Left lung (tissue), 10 donors: ENCODE data around the gene TNNT2. TPM values are rescaled to one million over a fixed set of nuclear protein-coding genes. Genes with fewer than 3 reads are reported as not detected.

Experiments used
- ATAC-seq: fragments of 200-7000 bp; cut with Tn5 transposase; one replicate; pipeline ENCODE4 v1.9.1; 2020; ENCODE audit warnings: moderate library complexity
- DNase-seq, 4 donors: peaks; one replicate each; pipeline ENCODE4 v3.0.0-alpha.2; 2013 to 2020
- H3K27ac ChIP-seq, 2 donors: fragments of 200-600 bp; sonication (generic) in 1 of 2; one replicate each; pipeline versions ENCODE4 v1.5.0 to v1.8.0; 2020 to 2021
- H3K27me3 ChIP-seq, 2 donors: fragments of 200-600 bp; sonication (generic) in 1 of 2; one replicate each; pipeline versions ENCODE4 v1.5.0 to v1.8.0; 2020 to 2021
- H3K36me3 ChIP-seq, 2 donors: fragments of 200-600 bp; sonication (generic) in 1 of 2; one replicate each; pipeline versions ENCODE4 v1.5.0 to v1.8.0; 2020 to 2021
- H3K4me1 ChIP-seq, 2 donors: fragments of 200-600 bp; one replicate each; pipeline ENCODE4 v1.8.0; 2021
- H3K4me3 ChIP-seq, 2 donors: fragments of 200-600 bp; sonication (generic) in 1 of 2; one replicate each; pipeline versions ENCODE4 v1.5.0 to v1.8.0; 2020 to 2021; ENCODE audit warnings: mild to moderate bottlenecking in 1 of 2
- H3K9me3 ChIP-seq, 2 donors: fragments of 200-600 bp; sonication (generic) in 1 of 2; one replicate each; pipeline versions ENCODE4 v1.5.0 to v1.8.0; 2020 to 2021
- CTCF ChIP-seq, 2 donors: fragments of 200-600 bp; sonication (generic) in 1 of 2; IDR thresholded peaks; one replicate each; pipeline versions ENCODE4 v1.5.0 to v1.8.0; 2021; ENCODE audit warnings: antibody characterized with exemption in 2 of 2
- intact Hi-C, 2 donors: fragments of 100-400 bp; cut with DNase I; formaldehyde crosslinking; loops; one replicate each; pipeline versions ENCODE4 v1.11.2 to v1.14.2; 2022
- polyA plus RNA-seq, 6 donors: library from polyadenylated mRNA; unstranded; fragments of 120-200 nt; gene quantifications; one replicate each; pipeline ENCODE4 v1.2.1, GENCODE V29; 2013; ENCODE audit not compliant: insufficient read length in 6 of 6
- total RNA-seq, 2 donors: library from RNA; stranded (reverse); fragmentation: NEBNext Ultra II Directional; extraction: Animal tissue kit (Norgen Biotek cat#: 25700); gene quantifications; one replicate each; pipeline ENCODE4 v1.2.1, GENCODE V29; 2021
- donor health status: DM: no; HTN: yes; CAD: no.
- donor health status: DM: no; HTN: no; CAD: no.

TNNT2 gene
- total and polyA plus RNA-seq, 8 donors = 3.2 to 6.5 (median 5.1) TPM

- H3K27me3 ChIP-seq = peaks cover 0 to 14% of the 10 kb centered on the region in 2 donors
- ATAC-seq (no peak), DNase-seq (no peak)
- no peaks in the 10 kb centered on the region for H3K36me3 ChIP-seq
- no peak overlapping the region for H3K4me3 ChIP-seq
- no peaks in the 10 kb centered on the region for H3K9me3 ChIP-seq
- no peak for TF ChIP-seq CTCF (IDR thresholded peaks at IDR 0.05)
- peaks cover 5 to 33% of the 10 kb centered on the region in 2 donors for H3K4me1 ChIP-seq
- H3K27ac ChIP-seq = no peak overlapping the region
- intact Hi-C loops = no loop called here
Measured at GRCh38 chr1:201313086-201313485, 64.4 kb downstream of the TNNT2 start.

- H3K4me3 ChIP-seq = no peak overlapping the region
- DNase-seq (no peak), ATAC-seq (no peak)
- intact Hi-C loops = no loop called here
- H3K27ac ChIP-seq = no peak overlapping the region
- no peaks in the 10 kb centered on the region for H3K36me3 ChIP-seq
- no peak for TF ChIP-seq CTCF (IDR thresholded peaks at IDR 0.05)
- peaks cover 9 to 41% of the 10 kb centered on the region in 2 donors for H3K4me1 ChIP-seq
- peaks cover 0 to 14% of the 10 kb centered on the region in 2 donors for H3K27me3 ChIP-seq
- H3K9me3 ChIP-seq = no peaks in the 10 kb centered on the region
Measured at GRCh38 chr1:201312298-201312697, 65.2 kb downstream of the TNNT2 start.

GRCh38 chr1:201311356-201312011 is 66.0 kb downstream of the TNNT2 start:
- Histone ChIP-seq H3K27ac (peak overlapping the region in 1 of 2 donors; percentile 6), H3K36me3 (no peaks in the 10 kb centered on the region), H3K4me1 (peaks cover 9 to 44% of the 10 kb centered on the region in 2 donors), H3K4me3 (no peak overlapping the region), H3K27me3 (peaks cover 0 to 14% of the 10 kb centered on the region in 2 donors), H3K9me3 (no peaks in the 10 kb centered on the region)
- ATAC-seq = no peak
- intact Hi-C loops = no loop called here
- DNase-seq = peak in 1 of 4 donors; percentile 13
- TF ChIP-seq CTCF (IDR thresholded peaks at IDR 0.05) = no peak

GRCh38 chr1:201310986-201311355 is 66.5 kb downstream of the TNNT2 start:
- intact Hi-C loops = no loop called here
- H3K36me3 ChIP-seq = no peaks in the 10 kb centered on the region
- H3K4me3 ChIP-seq = no peak overlapping the region
- no peaks in the 10 kb centered on the region for H3K9me3 ChIP-seq
- ATAC-seq (peak; percentile 12), DNase-seq (peak in 2 of 4 donors; percentile 55 to 67)
- no peak for TF ChIP-seq CTCF (IDR thresholded peaks at IDR 0.05)
- peaks cover 9 to 44% of the 10 kb centered on the region in 2 donors for H3K4me1 ChIP-seq
- H3K27me3 ChIP-seq = peaks cover 0 to 14% of the 10 kb centered on the region in 2 donors
- peak overlapping the region in 1 of 2 donors; percentile 6 for H3K27ac ChIP-seq

- Histone ChIP-seq H3K4me3 (no peak overlapping the region), H3K9me3 (no peaks in the 10 kb centered on the region), H3K27ac (peak overlapping the region in 1 of 2 donors; percentile 6), H3K36me3 (no peaks in the 10 kb centered on the region), H3K27me3 (peaks cover 0 to 14% of the 10 kb centered on the region in 2 donors), H3K4me1 (peaks cover 9 to 44% of the 10 kb centered on the region in 2 donors)
- intact Hi-C loops = no loop called here
- TF ChIP-seq CTCF (IDR thresholded peaks at IDR 0.05) = no peak
- ATAC-seq = no peak
- peak in 1 of 4 donors; percentile 40 for DNase-seq
Measured at GRCh38 chr1:201310251-201310985, 67.1 kb downstream of the TNNT2 start.
